HepG2 (cell line): ENCODE measurements around the gene PEPD.

Source experiments
- IRF2 ChIP-seq: IDR thresholded peaks from 2 replicates; pipeline ENCODE4 v1.6.1; 2018; ENCODE audit warnings: missing genetic modification reagents, missing compliant biosample characterization
- POLR2AphosphoS5 ChIP-seq: IDR thresholded peaks from 2 replicates; pipeline ENCODE4 v1.6.1; 2012; ENCODE audit warnings: low read depth, low read length
- RBM22 ChIP-seq: fragments of 200-400 bp; formaldehyde crosslinking; optimal IDR thresholded peaks from 2 replicates; pipeline ENCODE3; 2017; ENCODE audit warnings: mild to moderate bottlenecking, low read length, moderate library complexity
- REL ChIP-seq: sonication (generic); formaldehyde crosslinking; conservative IDR thresholded peaks from 2 replicates; pipeline ENCODE4 v1.8.0; 2022; ENCODE audit warnings: mild to moderate bottlenecking, missing genetic modification reagents, moderate library complexity
- TCF7L2 ChIP-seq: IDR thresholded peaks from 2 replicates; pipeline ENCODE4 v1.6.1; 2011; ENCODE audit warnings: mild to moderate bottlenecking, low read depth, low read length, moderate library complexity
- ZBTB7A ChIP-seq: sonication (generic); formaldehyde crosslinking; IDR thresholded peaks from 2 replicates; pipeline ENCODE4 v1.8.0; 2022; ENCODE audit warnings: mild to moderate bottlenecking, missing genetic modification reagents
- TF ChIP-seq, protein P1 (sequence below): sonication (generic); formaldehyde crosslinking; IDR thresholded peaks from 2 replicates; pipeline ENCODE4 v1.4.0; 2020; ENCODE audit warnings: missing genetic modification reagents

DNA sequence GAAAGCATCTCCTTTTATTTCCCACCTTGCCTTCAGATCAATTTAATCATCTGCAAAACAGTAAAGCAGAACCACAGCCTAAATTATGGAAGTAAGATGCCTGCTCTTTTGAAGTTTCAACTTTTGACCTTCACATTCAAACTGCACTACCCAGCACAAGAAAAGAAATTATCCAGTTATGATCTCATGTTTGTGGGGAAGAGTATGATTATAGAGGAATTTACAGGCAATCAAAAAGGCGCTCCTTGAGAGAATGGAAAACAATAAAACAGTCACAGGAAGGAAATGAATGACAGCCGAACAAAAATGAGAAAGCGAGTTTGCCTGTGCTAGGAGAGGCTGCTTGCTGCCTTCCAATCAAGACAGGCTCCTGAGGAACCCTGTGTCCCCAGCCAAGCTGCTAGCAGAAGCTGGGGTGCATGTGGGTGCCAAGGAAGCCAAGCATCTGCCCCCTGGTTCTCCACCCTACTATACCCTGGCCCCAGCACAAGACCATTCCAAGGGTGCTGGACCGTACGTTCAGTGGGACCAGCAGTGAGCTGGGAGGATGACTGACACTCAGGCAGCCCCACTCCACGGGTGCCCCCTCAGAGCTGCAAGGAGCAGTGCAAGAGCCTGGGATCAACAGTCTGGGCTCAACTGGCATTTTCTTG lies 47.8 kb downstream of the PEPD start:
- TF ChIP-seq IRF2 (CRISPR knock-in tag) (no peak), POLR2AphosphoS5 (no peak), RBM22 (no peak), ZBTB7A (CRISPR knock-in tag) (no peak), REL (CRISPR knock-in tag) (no peak), TCF7L2 (no peak)
- TF ChIP-seq, protein P1, sequence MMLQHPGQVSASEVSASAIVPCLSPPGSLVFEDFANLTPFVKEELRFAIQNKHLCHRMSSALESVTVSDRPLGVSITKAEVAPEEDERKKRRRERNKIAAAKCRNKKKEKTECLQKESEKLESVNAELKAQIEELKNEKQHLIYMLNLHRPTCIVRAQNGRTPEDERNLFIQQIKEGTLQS (CRISPR knock-in tag): no peak
